ENCODE results near the gene PLA2G4A. TPM values are rescaled to one million over a fixed set of nuclear protein-coding genes. Genes with fewer than 3 reads are reported as not detected.
A peak's percentile ranks its signal among the peaks of the same experiment; 100 is the strongest.

The PLA2G4A gene
- total and polyA plus RNA-seq, 12 donors: 4.2 to 53.1 (median 14.9) TPM

- Histone ChIP-seq H3K27me3 (no peaks in the 10 kb centered on the region), H3K36me3 (replicated peaks in 1 of 2) (no peaks in the 10 kb centered on the region), H3K4me1 (replicated peaks in 1 of 2) (peaks cover 0 to 7% of the 10 kb centered on the region in 2 donors), H3K27ac (peak overlapping the region in 1 of 5 donors; percentile 30), H3K9me3 (replicated peaks in 1 of 3) (no peaks in the 10 kb centered on the region), H3K4me3 (no peak overlapping the region)
- 25 to 43% (median 38%) methylated on average over 3 of the region's 3 CpGs for whole genome bisulfite sequencing, 4 donors
- no peak for DNase-seq
- intact Hi-C loops (cut with DNase I): no loop called here
- TF ChIP-seq CTCF (IDR thresholded peaks at IDR 0.05) (no peak), POLR2A (IDR thresholded peaks at IDR 0.05) (no peak)
Measured at GRCh38 chr1:186845576-186846210, 16.9 kb downstream of the PLA2G4A start.

- no peaks in the 10 kb centered on the region for H3K36me3 ChIP-seq (replicated peaks in 1 of 2)
- no peaks in the 10 kb centered on the region for H3K9me3 ChIP-seq (replicated peaks in 1 of 3)
- H3K27ac ChIP-seq: peak overlapping the region in 4 of 5 donors; percentile 26 to 59 (median 37)
- no peaks in the 10 kb centered on the region for H3K27me3 ChIP-seq
- DNase-seq: no peak
- TF ChIP-seq CTCF (IDR thresholded peaks at IDR 0.05): no peak
- no peak for TF ChIP-seq POLR2A (IDR thresholded peaks at IDR 0.05)
- H3K4me1 ChIP-seq (replicated peaks in 1 of 2): peaks cover 0 to 7% of the 10 kb centered on the region in 2 donors
- no peak overlapping the region for H3K4me3 ChIP-seq
- intact Hi-C loops (cut with DNase I): no loop called here
Measured at GRCh38 chr1:186848509-186849130, 19.9 kb downstream of the PLA2G4A start.

GRCh38 chr1:186849271-186849671, 20.5 kb downstream of the PLA2G4A start:
- no peaks in the 10 kb centered on the region for H3K27me3 ChIP-seq
- intact Hi-C loops (cut with DNase I): no loop called here
- no peak overlapping the region for H3K4me3 ChIP-seq
- TF ChIP-seq POLR2A (IDR thresholded peaks at IDR 0.05): no peak
- no peak for TF ChIP-seq CTCF (IDR thresholded peaks at IDR 0.05)
- peak overlapping the region in 4 of 5 donors; percentile 26 to 59 (median 37) for H3K27ac ChIP-seq
- DNase-seq: peak in 1 of 7 donors; percentile 23
- H3K9me3 ChIP-seq (replicated peaks in 1 of 3): no peaks in the 10 kb centered on the region
- H3K36me3 ChIP-seq (replicated peaks in 1 of 2): no peaks in the 10 kb centered on the region
- WGBS, 4 donors: 52 to 63% (median 58%) methylated on average over 5 of the region's 5 CpGs
- peaks cover 0 to 7% of the 10 kb centered on the region in 2 donors for H3K4me1 ChIP-seq (replicated peaks in 1 of 2)

GRCh38 chr1:186849826-186850225, 21.1 kb downstream of the PLA2G4A start:
- no peaks in the 10 kb centered on the region for H3K9me3 ChIP-seq (replicated peaks in 1 of 3)
- peak overlapping the region in 3 of 5 donors; percentile 26 to 59 (median 45) for H3K27ac ChIP-seq
- H3K36me3 ChIP-seq (replicated peaks in 1 of 2): no peaks in the 10 kb centered on the region
- no peak overlapping the region for H3K4me3 ChIP-seq
- intact Hi-C loops (cut with DNase I): no loop called here
- H3K27me3 ChIP-seq: no peaks in the 10 kb centered on the region
- TF ChIP-seq POLR2A (IDR thresholded peaks at IDR 0.05) (no peak), CTCF (IDR thresholded peaks at IDR 0.05) (no peak)
- H3K4me1 ChIP-seq (replicated peaks in 1 of 2): peaks cover 0 to 7% of the 10 kb centered on the region in 2 donors
- DNase-seq: no peak

Measured in adrenal gland (tissue), 12 donors.